CMK (cell line): Measurements from ENCODE around the gene PAAF1.

Experiments used
- DNase-seq: peaks from one replicate; pipeline ENCODE4 v3.0.0-alpha.2; 2010; ENCODE audit warnings: low read depth

PAAF1 gene

DNA sequence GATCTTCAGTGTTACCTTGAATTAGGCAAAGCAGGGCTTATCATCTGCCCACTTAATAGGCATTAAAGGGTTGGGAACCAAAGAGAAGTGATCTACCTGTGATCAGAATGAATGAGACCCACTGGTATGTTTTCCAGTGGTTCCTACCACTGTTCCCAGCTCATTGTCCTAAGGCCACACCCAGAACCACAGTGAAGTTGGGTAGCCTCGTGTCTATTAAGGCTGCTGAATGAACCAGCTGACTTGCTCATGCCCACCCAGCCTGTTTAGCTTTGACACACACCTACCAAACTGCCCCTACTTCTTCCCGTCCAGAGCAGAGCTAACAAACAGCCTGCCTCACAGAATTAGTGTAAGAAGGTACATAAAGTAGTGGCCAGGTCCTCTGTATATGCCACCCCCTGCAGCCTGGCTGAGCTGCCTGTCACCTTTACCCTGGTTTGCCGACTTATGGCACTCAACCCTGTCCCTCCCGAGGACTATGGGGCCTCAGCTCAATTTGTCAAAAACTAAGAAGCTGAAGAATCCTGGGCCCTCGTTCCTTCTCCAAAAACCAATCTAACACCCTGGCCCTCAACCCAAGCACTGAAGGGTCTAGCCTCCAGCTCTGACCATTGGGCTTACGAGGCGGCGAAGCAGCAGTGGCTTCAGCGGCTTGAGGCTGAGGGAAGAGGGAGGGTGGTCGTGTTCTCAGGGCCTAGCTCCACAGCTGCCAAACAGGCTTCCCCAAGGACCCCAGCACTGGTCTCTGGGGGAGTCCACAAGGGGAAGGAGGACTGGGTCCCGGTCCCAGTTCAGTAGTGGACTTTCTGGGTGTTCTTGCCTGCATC, 96.0 kb downstream of the PAAF1 start:
- DNase-seq, result no peak

DNA sequence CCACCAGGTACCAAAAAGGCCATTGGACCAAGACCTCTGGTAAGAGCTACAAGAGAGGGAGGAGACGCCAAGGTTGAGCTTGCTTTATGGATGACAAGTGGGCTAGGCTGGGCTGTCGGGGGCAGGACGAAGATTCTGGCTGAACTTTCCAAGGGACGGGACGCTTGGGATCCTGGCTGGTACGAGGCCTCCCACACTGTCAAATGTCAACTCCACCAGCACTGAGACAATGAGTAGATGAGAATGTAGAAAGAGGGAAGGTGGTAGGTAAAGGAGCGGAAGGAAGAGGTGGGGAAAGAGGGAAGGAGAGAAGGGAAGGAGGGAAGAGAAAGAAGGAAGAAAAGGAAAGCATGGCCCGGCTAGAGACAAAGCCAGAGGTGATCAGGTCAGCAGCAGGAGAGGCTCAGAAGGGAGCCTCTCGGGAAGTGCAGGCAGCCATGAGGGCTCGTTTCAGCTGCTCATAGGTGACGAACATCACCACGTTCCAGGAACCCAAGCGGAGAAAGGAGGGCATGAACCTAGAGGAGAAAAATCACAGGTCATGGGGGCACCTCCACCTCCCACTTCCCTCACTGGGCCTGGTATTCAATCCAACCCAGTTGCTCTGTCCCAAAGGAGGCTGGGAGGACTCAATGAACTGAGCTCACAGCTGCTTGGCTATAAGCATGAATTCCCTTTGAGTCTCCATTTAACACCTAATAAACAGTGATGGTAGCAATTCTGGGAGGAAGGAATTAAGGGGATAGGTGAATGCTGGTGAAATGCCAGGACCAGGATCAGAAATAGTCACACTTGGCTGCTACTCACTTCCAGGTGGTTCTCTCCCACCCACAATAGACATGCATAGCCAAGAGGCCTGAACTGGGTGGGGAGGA, 98.0 kb downstream of the PAAF1 start:
- no peak for DNase-seq

DNA sequence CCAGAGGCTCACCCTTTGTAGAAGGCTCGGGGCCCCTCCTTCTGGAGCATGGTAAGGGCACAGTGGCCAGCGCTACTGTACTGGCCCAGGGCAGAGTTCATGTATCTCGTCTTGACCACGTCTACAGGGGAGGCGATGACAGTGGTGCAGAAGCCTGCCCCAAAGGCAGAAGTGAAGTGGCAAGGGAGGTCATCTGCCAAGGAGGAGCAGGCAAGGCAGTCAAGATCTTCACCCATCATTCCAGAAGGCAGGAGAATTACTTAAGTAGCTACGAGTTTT, 98.6 kb downstream of the PAAF1 start:
- no peak for DNase-seq

DNA sequence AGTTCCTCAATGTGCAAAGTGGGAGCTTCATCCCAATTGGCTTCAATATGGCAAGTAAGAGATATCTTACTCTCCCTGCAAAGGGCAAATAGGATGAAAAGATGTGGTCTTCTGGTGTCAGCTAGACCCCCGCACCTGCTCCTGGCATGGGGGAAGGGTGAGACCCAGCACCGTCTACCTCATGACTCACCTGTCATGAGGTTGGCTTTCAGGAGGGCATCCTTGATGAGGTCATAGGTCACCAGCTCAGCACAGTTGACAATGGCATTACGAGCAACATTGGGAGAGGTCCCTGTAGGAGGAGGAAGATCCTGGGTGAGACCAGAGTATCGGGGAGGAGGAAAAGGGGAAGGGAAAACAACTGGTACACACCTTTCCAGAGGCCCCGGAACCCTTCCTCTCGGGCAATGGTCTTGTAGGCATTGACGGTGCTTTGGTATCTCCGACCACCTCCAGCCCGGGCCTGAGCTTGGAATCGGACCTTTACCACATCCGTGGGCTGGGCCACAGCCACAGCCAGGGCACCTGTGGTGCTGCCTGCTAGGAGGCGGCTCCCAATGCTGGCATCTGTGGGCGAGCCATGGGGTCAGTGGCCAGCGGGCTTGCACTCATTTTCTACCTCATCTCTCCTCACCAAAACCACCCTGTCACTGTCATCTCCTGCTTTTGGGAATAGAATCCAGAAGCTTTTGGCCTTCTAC, 99.8 kb downstream of the PAAF1 start:
- DNase-seq, result no peak

DNA sequence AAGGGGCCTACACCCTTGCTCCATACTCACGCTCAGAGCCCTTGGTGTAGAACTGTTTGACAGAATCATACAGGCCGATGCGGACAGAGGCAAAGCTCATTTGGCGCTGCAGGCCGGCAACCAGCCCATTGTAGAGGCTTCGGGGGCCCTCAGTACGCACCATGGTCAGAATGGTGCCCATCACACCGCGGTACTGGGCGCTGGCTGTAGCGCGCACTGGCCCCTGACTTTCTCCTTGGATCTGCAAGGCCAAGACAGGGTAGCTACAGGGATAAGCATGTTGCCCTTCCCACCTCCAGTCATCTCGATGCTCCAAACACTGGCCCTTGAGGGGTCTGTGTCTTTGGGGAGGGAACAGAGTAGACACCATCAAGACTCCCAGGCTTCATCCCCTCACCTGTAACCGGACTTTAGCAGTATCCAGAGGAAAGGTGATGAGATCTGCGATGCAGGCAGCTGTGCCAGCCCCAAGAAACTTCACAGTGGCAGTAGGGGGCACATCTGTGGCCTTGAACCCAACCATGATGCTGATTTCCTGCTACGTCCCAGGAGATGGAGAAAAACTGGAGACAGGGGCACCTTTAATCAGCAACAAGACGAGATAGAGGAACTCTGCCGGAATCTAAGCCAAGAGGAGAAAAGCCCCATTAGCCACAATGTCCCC, 101.2 kb downstream of the PAAF1 start:
- DNase-seq, result no peak

DNA sequence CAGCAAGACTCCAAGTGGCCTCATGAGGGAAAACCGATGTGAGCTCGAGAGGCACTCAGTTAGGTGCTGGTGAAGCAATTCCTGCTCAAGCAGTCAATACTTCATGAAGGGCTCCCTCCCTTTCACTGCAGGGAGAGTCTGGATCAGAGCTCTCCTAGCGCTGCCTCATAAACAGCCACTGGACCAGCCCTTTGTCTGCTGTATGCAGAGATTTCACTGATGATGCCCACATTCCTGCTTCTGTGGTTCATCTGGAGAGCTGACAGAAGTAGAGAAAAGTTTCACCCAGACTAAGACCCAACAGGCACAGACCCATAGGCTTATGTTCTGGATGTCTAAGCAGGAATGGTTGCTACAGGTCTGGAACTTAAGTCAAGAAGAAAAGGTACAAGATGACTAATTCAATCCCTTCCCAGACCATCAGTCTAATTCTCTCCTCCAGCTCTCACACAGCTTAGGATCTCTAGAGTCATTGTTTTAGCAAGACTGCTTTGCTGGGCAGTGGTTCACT, 101.8 kb downstream of the PAAF1 start:
- no peak for DNase-seq

DNA sequence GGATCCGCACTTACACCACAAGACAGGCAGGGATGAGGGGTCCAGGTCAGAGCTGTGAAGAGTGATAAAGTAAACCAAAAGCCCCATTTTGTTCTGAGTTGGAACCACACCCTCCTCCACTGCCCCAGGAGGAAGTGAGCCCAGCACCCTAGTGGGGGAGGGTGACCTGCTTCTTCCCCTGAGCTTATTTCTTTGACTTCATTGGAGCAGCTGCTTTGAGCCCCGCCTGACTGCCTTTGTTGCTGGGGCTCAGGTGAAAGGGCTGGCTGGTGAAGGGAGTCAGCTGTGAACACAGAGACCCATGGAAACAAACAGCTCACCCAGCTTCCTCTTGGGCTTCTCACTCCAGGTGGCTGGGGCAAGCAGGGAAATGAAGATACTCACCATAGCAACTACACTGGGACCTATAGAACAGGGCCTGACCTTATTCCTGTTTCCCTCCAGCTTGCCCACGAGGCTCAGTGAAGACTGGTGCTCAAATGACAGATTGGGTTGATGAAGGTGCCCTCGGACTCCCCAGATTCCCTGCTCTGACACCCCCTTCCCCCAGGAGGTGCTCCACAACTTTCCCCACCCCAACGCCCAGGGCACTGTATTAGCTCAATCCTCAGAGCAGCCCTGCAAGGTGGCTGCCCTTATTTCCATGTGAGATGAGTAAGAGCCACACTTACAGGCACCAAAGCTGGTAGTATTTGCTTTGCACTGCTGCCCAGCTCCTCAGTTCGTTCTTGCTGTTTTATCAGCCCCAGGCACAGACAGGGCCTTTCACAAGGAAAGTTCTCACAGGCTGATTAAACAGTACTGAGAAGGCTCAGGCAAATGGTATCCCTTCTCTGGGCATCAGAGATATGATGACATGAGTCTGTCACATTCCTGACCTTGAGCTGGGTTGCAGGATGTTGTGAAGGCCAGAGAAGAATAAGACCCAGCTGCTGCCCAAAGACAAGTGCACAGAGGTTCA, 103.5 kb downstream of the PAAF1 start:
- DNase-seq, result no peak
